GM20000 (cell line): ENCODE data around the gene TFF2.

Experiments used
- DNase-seq: peaks from one replicate; pipeline ENCODE4 v3.0.0; 2012; ENCODE audit warnings: low spot score
- CTCF ChIP-seq: IDR thresholded peaks from 2 replicates; pipeline ENCODE4 v1.5.1; 2012; ENCODE audit warnings: mild to moderate bottlenecking, control low read depth; ENCODE audit errors: extremely low read depth, missing control alignments

The TFF2 gene

GRCh38 chr21:42363312-42363711 lies 12.5 kb upstream of the TFF2 start:
- TF ChIP-seq CTCF: no peak
- DNase-seq: no peak

GRCh38 chr21:42362700-42363099 lies 11.9 kb upstream of the TFF2 start:
- no peak for DNase-seq
- no peak for TF ChIP-seq CTCF

GRCh38 chr21:42362198-42362597 lies 11.4 kb upstream of the TFF2 start:
- TF ChIP-seq CTCF: no peak

GRCh38 chr21:42361286-42361685 lies 10.5 kb upstream of the TFF2 start:
- no peak for DNase-seq
- no peak for TF ChIP-seq CTCF

More at GRCh38 chr21:42362198-42362597, 11.4 kb upstream of the TFF2 start:
- no peak for DNase-seq

GRCh38 chr21:42360317-42360716 lies 9.5 kb upstream of the TFF2 start:
- no peak for DNase-seq

GRCh38 chr21:42358937-42359336 lies 8.1 kb upstream of the TFF2 start:
- no peak for DNase-seq
- TF ChIP-seq CTCF: no peak

More at GRCh38 chr21:42360317-42360716, 9.5 kb upstream of the TFF2 start:
- no peak for TF ChIP-seq CTCF

- DNase-seq: no peak
- TF ChIP-seq CTCF: no peak
Observed at GRCh38 chr21:42358261-42358660, 7.5 kb upstream of the TFF2 start.

- no peak for TF ChIP-seq CTCF
- no peak for DNase-seq
Observed at GRCh38 chr21:42357307-42357706, 6.5 kb upstream of the TFF2 start.
